Measurements from ENCODE around the gene UCK2.

DNA sequence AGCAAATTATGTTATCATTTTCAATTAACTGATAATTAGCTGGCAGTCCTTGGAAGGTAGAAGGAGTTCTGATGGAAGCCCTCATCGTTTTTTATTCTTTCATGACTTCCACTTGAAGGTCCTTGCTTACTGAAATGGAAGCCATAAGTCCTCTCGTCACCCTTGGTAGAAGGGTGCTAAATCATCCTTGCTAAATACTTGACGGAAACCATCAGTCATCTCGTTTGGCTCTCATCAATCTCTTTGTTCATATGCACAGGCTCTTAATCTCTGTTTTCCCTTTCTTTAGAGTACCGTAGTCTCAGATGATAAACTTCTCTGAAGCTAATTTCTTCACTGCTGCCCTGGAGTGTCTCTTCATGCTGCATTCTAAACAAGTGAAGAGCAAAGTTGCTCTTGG lies 34.5 kb downstream of the UCK2 start:
- TF ChIP-seq PHF8 (conservative IDR thresholded peaks at IDR 0.05; ENCODE audit: low read depth, low read length) (no peak), EGR1 (IDR thresholded peaks at IDR 0.05; ENCODE audit: borderline replicate concordance, low read depth, low read length) (no peak), SIN3A (conservative IDR thresholded peaks at IDR 0.05 in 1 of 2, IDR thresholded peaks at IDR 0.05 in 1 of 2; ENCODE audit: low read depth in 1 of 2, low read length in 2 of 2) (no peak), POLR2A (IDR thresholded peaks at IDR 0.05; ENCODE audit: control extremely low read depth in 1 of 2, low read depth in 2 of 2, low read length in 2 of 2) (no peak), POLR2AphosphoS5 (IDR thresholded peaks at IDR 0.05; ENCODE audit: low read depth, low read length) (no peak), TAF1 (IDR thresholded peaks at IDR 0.05; ENCODE audit: low read depth, low read length) (no peak), EZH2 (IDR thresholded peaks at IDR 0.05; ENCODE audit: low read depth, low read length, severe bottlenecking) (no peak), JUND (IDR thresholded peaks at IDR 0.05; ENCODE audit: low read length) (no peak)
- TF ChIP-seq, protein P1, sequence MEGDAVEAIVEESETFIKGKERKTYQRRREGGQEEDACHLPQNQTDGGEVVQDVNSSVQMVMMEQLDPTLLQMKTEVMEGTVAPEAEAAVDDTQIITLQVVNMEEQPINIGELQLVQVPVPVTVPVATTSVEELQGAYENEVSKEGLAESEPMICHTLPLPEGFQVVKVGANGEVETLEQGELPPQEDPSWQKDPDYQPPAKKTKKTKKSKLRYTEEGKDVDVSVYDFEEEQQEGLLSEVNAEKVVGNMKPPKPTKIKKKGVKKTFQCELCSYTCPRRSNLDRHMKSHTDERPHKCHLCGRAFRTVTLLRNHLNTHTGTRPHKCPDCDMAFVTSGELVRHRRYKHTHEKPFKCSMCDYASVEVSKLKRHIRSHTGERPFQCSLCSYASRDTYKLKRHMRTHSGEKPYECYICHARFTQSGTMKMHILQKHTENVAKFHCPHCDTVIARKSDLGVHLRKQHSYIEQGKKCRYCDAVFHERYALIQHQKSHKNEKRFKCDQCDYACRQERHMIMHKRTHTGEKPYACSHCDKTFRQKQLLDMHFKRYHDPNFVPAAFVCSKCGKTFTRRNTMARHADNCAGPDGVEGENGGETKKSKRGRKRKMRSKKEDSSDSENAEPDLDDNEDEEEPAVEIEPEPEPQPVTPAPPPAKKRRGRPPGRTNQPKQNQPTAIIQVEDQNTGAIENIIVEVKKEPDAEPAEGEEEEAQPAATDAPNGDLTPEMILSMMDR (IDR thresholded peaks at IDR 0.05; ENCODE audit: control extremely low read depth in 1 of 3, insufficient read depth in 1 of 3, low read depth in 1 of 3, low read length in 3 of 3), result no peak
- TF ChIP-seq, protein P2, sequence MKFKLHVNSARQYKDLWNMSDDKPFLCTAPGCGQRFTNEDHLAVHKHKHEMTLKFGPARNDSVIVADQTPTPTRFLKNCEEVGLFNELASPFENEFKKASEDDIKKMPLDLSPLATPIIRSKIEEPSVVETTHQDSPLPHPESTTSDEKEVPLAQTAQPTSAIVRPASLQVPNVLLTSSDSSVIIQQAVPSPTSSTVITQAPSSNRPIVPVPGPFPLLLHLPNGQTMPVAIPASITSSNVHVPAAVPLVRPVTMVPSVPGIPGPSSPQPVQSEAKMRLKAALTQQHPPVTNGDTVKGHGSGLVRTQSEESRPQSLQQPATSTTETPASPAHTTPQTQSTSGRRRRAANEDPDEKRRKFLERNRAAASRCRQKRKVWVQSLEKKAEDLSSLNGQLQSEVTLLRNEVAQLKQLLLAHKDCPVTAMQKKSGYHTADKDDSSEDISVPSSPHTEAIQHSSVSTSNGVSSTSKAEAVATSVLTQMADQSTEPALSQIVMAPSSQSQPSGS (IDR thresholded peaks at IDR 0.05; ENCODE audit: low read length), result no peak
- TF ChIP-seq, protein P3, sequence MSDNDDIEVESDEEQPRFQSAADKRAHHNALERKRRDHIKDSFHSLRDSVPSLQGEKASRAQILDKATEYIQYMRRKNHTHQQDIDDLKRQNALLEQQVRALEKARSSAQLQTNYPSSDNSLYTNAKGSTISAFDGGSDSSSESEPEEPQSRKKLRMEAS (IDR thresholded peaks at IDR 0.05), result no peak

All from H1 (cell line).